ENCODE results near the gene MYCBP2.

- TF ChIP-seq CTCF (IDR thresholded peaks at IDR 0.05): no peak
- TF ChIP-seq POLR2A (IDR thresholded peaks at IDR 0.05): no peak
These were observed 265.5 kb downstream of the MYCBP2 start for GRCh38 chr13:77061362-77061761.
